ENCODE data around the gene COL24A1. TPM values are rescaled to one million over a fixed set of nuclear protein-coding genes. Genes with fewer than 3 reads are reported as not detected.

Gene COL24A1
- total RNA-seq, 1 donor, result 3.9 TPM

- H3K4me3 ChIP-seq (ENCODE audit: low read depth, low read length), result no peak overlapping the region
- no peak for DNase-seq (ENCODE audit: low read depth)
- TF ChIP-seq CTCF (IDR thresholded peaks at IDR 0.05; ENCODE audit: insufficient read depth, low read depth, low read length), result no peak
Measured at GRCh38 chr1:85822696-85823095, 333.9 kb downstream of the COL24A1 start.

- no peak overlapping the region for H3K4me3 ChIP-seq (ENCODE audit: low read depth, low read length)
- TF ChIP-seq CTCF (IDR thresholded peaks at IDR 0.05; ENCODE audit: insufficient read depth, low read depth, low read length), result no peak
- peak; percentile 6 for DNase-seq (ENCODE audit: low read depth)
Measured at GRCh38 chr1:85818371-85818770, 338.2 kb downstream of the COL24A1 start.

- no peak for TF ChIP-seq CTCF (IDR thresholded peaks at IDR 0.05; ENCODE audit: insufficient read depth, low read depth, low read length)
- H3K4me3 ChIP-seq (ENCODE audit: low read depth, low read length), result no peak overlapping the region
- DNase-seq (ENCODE audit: low read depth), result no peak
Measured at GRCh38 chr1:85816606-85817005, 340.0 kb downstream of the COL24A1 start.

GRCh38 chr1:85815906-85816305 is 340.7 kb downstream of the COL24A1 start:
- no peak for TF ChIP-seq CTCF (IDR thresholded peaks at IDR 0.05; ENCODE audit: insufficient read depth, low read depth, low read length)
- no peak for DNase-seq (ENCODE audit: low read depth)

GRCh38 chr1:85806236-85806965 is 350.2 kb downstream of the COL24A1 start:
- no peak overlapping the region for H3K4me3 ChIP-seq (ENCODE audit: low read depth, low read length)
- no peak for DNase-seq (ENCODE audit: low read depth)
- no peak for TF ChIP-seq CTCF (IDR thresholded peaks at IDR 0.05; ENCODE audit: insufficient read depth, low read depth, low read length)

More at GRCh38 chr1:85815906-85816305, 340.7 kb downstream of the COL24A1 start:
- H3K4me3 ChIP-seq (ENCODE audit: low read depth, low read length), result no peak overlapping the region

GRCh38 chr1:85801520-85801919 is 355.1 kb downstream of the COL24A1 start:
- TF ChIP-seq CTCF (IDR thresholded peaks at IDR 0.05; ENCODE audit: insufficient read depth, low read depth, low read length), result no peak
- no peak for DNase-seq (ENCODE audit: low read depth)
- H3K4me3 ChIP-seq (ENCODE audit: low read depth, low read length), result no peak overlapping the region

- peak; percentile 31 for DNase-seq (ENCODE audit: low read depth)
- H3K4me3 ChIP-seq (ENCODE audit: low read depth, low read length), result no peak overlapping the region
- TF ChIP-seq CTCF (IDR thresholded peaks at IDR 0.05; ENCODE audit: insufficient read depth, low read depth, low read length), result no peak
Measured at GRCh38 chr1:85799737-85800136, 356.8 kb downstream of the COL24A1 start.
